ENCODE measurements around the gene ARL15.

DNA sequence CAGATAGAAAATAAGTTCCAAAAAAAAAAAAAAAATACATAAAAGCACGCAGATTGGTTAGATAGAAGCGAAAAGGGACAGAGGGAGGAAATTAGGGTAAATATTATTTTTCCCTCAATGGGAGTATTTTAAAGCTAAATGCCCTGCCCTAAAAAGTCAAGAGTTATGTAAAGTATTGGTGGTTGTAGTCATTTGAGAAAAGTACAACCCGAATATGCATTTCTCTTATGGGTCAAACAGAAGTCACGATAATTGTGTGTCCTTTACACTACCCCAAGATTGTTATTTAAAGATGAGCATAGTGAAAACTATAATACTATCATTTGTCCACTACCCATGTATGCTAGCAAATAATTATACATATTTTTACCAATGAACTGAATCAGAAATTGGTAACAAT is 381.2 kb downstream of the ARL15 start:
- TF ChIP-seq EZH2 (IDR thresholded peaks at IDR 0.05; ENCODE audit: low read depth), result no peak
- TF ChIP-seq, protein P1, sequence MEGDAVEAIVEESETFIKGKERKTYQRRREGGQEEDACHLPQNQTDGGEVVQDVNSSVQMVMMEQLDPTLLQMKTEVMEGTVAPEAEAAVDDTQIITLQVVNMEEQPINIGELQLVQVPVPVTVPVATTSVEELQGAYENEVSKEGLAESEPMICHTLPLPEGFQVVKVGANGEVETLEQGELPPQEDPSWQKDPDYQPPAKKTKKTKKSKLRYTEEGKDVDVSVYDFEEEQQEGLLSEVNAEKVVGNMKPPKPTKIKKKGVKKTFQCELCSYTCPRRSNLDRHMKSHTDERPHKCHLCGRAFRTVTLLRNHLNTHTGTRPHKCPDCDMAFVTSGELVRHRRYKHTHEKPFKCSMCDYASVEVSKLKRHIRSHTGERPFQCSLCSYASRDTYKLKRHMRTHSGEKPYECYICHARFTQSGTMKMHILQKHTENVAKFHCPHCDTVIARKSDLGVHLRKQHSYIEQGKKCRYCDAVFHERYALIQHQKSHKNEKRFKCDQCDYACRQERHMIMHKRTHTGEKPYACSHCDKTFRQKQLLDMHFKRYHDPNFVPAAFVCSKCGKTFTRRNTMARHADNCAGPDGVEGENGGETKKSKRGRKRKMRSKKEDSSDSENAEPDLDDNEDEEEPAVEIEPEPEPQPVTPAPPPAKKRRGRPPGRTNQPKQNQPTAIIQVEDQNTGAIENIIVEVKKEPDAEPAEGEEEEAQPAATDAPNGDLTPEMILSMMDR (conservative IDR thresholded peaks at IDR 0.05), result no peak
